Hepatocyte (in vitro differentiated cells): ENCODE measurements around the gene CALY. TPM values are rescaled to one million over a fixed set of nuclear protein-coding genes. Genes with fewer than 3 reads are reported as not detected.

Source experiments
- DNase-seq: peaks from one replicate; pipeline ENCODE4 v3.0.0-alpha.2; 2016; ENCODE audit warnings: low spot score
- H2AFZ ChIP-seq: fragments of 200-600 bp; sonication (generic); 2 replicates; pipeline ENCODE4 v1.6.0; 2016; ENCODE audit warnings: antibody characterized with exemption, mild to moderate bottlenecking
- H3K27ac ChIP-seq: fragments of 200-600 bp; sonication (generic); 2 replicates; pipeline ENCODE4 v1.5.1; 2016; ENCODE audit warnings: mild to moderate bottlenecking
- H3K27me3 ChIP-seq: fragments of 200-600 bp; sonication (generic); 2 replicates; pipeline ENCODE4 v1.6.1; 2016
- H3K36me3 ChIP-seq: fragments of 200-600 bp; sonication (generic); replicated peaks from 2 replicates; pipeline ENCODE4 v1.5.1; 2016; ENCODE audit warnings: low read depth; ENCODE audit not compliant: insufficient read depth
- H3K4me1 ChIP-seq: fragments of 200-600 bp; sonication (generic); 2 replicates; pipeline ENCODE4 v1.5.1; 2016; ENCODE audit warnings: mild to moderate bottlenecking, moderate library complexity; ENCODE audit not compliant: insufficient read depth
- H3K4me2 ChIP-seq: fragments of 200-600 bp; sonication (generic); 2 replicates; pipeline ENCODE4 v1.6.0; 2016
- H3K4me3 ChIP-seq: fragments of 200-600 bp; sonication (generic); 2 replicates; pipeline ENCODE4 v1.5.1; 2016; ENCODE audit warnings: mild to moderate bottlenecking
- H3K79me2 ChIP-seq: fragments of 200-600 bp; sonication (generic); 2 replicates; pipeline ENCODE4 v1.6.0; 2017; ENCODE audit warnings: mild to moderate bottlenecking
- H3K9me2 ChIP-seq: fragments of 200-600 bp; sonication (generic); replicated peaks from 2 replicates; pipeline ENCODE4 v1.6.0; 2017; ENCODE audit warnings: mild to moderate bottlenecking; ENCODE audit not compliant: insufficient read depth
- H3K9me3 ChIP-seq: fragments of 200-600 bp; sonication (generic); 2 replicates; pipeline ENCODE4 v1.5.1; 2016; ENCODE audit warnings: low read depth, mild to moderate bottlenecking
- H4K20me1 ChIP-seq: fragments of 200-600 bp; sonication (generic); 2 replicates; pipeline ENCODE4 v1.6.0; 2016; ENCODE audit warnings: mild to moderate bottlenecking; ENCODE audit not compliant: insufficient read depth, poor library complexity, severe bottlenecking
- CTCF ChIP-seq: fragments of 200-600 bp; sonication (generic); IDR thresholded peaks from 2 replicates; pipeline ENCODE4 v1.5.1; 2016; ENCODE audit warnings: antibody characterized with exemption, mild to moderate bottlenecking; ENCODE audit not compliant: poor library complexity
- EZH2 ChIP-seq: fragments of 200-600 bp; sonication (generic); IDR thresholded peaks from 2 replicates; pipeline ENCODE4 v1.6.1; 2016; ENCODE audit warnings: antibody characterized with exemption, mild to moderate bottlenecking, borderline replicate concordance
- EZH2phosphoT487 ChIP-seq: fragments of 200-600 bp; sonication (generic); IDR thresholded peaks from one replicate; pipeline ENCODE4 v1.6.1; 2018; ENCODE audit warnings: antibody characterized with exemption, mild to moderate bottlenecking, low read depth, moderate library complexity; ENCODE audit not compliant: unreplicated experiment, severe bottlenecking
- WGBS: methylation state at CpG from one replicate; pipeline ENCODE4 v1.1.6; 2016; ENCODE audit warnings: low lambda C conversion rate; ENCODE audit errors: missing lambda C conversion rate; 5-methylcytosine and 5-hydroxymethylcytosine counted together
- polyA plus RNA-seq: library from polyadenylated mRNA; unstranded; fragments of >200 nt; fragmentation: Nextera tagmentation; extraction: Ambion mirVana; gene quantifications from 2 replicates; pipeline ENCODE4 v1.2.1, GENCODE V29; 2016
- total RNA-seq: library from RNA; depleted of rRNA; stranded (reverse); fragments of >200 nt; gene quantifications from 2 replicates; pipeline ENCODE4 v1.2.3, GENCODE V29; 2014

CALY gene
- total and polyA plus RNA-seq, 2 experiments from 2014 or later = 2.3 to 3.7 TPM

GRCh38 chr10:133286366-133286765 lies 50.3 kb downstream of the CALY start:
- Histone ChIP-seq H3K4me1 (no peaks in the 10 kb centered on the region), H3K9me2 (no peaks in the 10 kb centered on the region), H3K27me3 (no peaks in the 10 kb centered on the region), H3K27ac (no peak overlapping the region), H3K4me3 (no peak overlapping the region), H3K4me2 (no peak overlapping the region), H3K9me3 (no peaks in the 10 kb centered on the region), H4K20me1 (no peaks in the 10 kb centered on the region), H3K79me2 (no peaks in the 10 kb centered on the region), H2AFZ (no peak overlapping the region), H3K36me3 (peaks cover 2% of the 10 kb centered on the region)
- TF ChIP-seq EZH2phosphoT487 (no peak), CTCF (no peak), EZH2 (no peak)
- WGBS = 91% methylated on average over 18 of the region's 18 CpGs
- DNase-seq = no peak

- no peak for DNase-seq
- Histone ChIP-seq H3K27ac (no peak overlapping the region), H3K36me3 (no peaks in the 10 kb centered on the region), H2AFZ (no peak overlapping the region), H3K4me2 (no peak overlapping the region), H3K4me3 (no peak overlapping the region), H3K27me3 (no peaks in the 10 kb centered on the region), H3K79me2 (no peaks in the 10 kb centered on the region), H3K9me3 (no peaks in the 10 kb centered on the region), H3K4me1 (no peaks in the 10 kb centered on the region), H4K20me1 (no peaks in the 10 kb centered on the region), H3K9me2 (no peaks in the 10 kb centered on the region)
- no peak for TF ChIP-seq EZH2phosphoT487
- no peak for TF ChIP-seq CTCF
- TF ChIP-seq EZH2 = no peak
- 95% methylated on average over 35 of the region's 36 CpGs for WGBS
Observed at GRCh38 chr10:133285217-133285616, 51.5 kb downstream of the CALY start.

- Histone ChIP-seq H3K27ac (no peak overlapping the region), H3K36me3 (no peaks in the 10 kb centered on the region), H3K27me3 (no peaks in the 10 kb centered on the region), H2AFZ (no peak overlapping the region), H3K9me3 (no peaks in the 10 kb centered on the region), H3K9me2 (no peaks in the 10 kb centered on the region), H3K4me3 (no peak overlapping the region), H3K4me2 (no peak overlapping the region), H3K4me1 (peaks cover 6% of the 10 kb centered on the region), H4K20me1 (no peaks in the 10 kb centered on the region), H3K79me2 (no peaks in the 10 kb centered on the region)
- WGBS = 98% methylated on average over 24 of the region's 24 CpGs
- TF ChIP-seq EZH2phosphoT487 (no peak), EZH2 (no peak), CTCF (no peak)
- no peak for DNase-seq
Observed at GRCh38 chr10:133283931-133284330, 52.8 kb downstream of the CALY start.

GRCh38 chr10:133282846-133283390 lies 53.8 kb downstream of the CALY start:
- no peaks in the 10 kb centered on the region for H3K79me2 ChIP-seq
- 96% methylated on average over 24 of the region's 24 CpGs for WGBS
- H3K36me3 ChIP-seq = no peaks in the 10 kb centered on the region

More at GRCh38 chr10:133282846-133283390, 53.8 kb downstream of the CALY start:
- no peaks in the 10 kb centered on the region for H4K20me1 ChIP-seq
- no peaks in the 10 kb centered on the region for H3K27me3 ChIP-seq
- peaks cover 15% of the 10 kb centered on the region for H3K4me1 ChIP-seq
- no peak overlapping the region for H3K4me2 ChIP-seq
- H3K9me2 ChIP-seq = no peaks in the 10 kb centered on the region
- H2AFZ ChIP-seq = no peak overlapping the region
- TF ChIP-seq EZH2 (no peak), EZH2phosphoT487 (no peak), CTCF (no peak)
- no peak overlapping the region for H3K27ac ChIP-seq
- no peak for DNase-seq
- H3K4me3 ChIP-seq = no peak overlapping the region
- H3K9me3 ChIP-seq = no peaks in the 10 kb centered on the region
